ENCODE results near the gene GRK6.

GRK6 gene

DNA sequence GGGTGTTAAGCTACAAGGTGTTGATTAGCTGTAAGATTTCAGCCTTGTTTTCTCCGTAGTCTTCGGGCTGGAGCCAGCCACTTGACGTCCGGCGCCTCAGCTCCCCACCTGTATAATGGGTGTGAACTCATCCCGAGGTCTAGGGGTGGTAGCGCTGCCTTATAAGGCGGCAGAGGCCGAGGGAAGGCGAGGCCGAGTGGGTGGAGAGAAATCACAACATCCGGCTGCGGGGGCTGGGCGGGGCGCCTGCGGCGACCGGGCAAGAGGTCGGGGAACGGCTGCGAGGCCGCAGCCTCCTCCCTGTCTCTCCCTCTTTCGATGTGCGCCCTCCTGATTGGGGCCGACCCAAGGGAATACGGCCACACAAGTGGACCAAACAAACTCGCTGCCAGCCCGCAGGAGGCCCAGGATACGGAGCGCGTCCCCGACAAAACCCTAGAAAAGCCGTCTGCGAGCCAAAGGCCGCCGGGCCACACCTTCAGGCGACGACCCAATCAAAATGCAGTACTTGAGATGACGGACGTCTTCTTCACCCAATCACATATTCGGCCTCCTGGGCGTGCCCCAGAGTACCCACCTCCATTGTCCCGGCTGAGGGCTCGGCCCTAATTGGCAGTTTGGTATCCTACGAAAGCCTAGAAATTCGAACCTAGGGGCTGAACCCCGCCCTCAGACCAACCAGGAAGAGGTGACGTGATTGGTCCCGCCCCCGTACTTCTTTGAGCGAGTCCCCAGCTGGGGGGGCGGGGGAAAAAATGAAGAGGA is 493 bp upstream of the GRK6 start:
- peak; percentile 100 for DNase-seq (ENCODE audit: low read depth in 2 of 2)

DNA sequence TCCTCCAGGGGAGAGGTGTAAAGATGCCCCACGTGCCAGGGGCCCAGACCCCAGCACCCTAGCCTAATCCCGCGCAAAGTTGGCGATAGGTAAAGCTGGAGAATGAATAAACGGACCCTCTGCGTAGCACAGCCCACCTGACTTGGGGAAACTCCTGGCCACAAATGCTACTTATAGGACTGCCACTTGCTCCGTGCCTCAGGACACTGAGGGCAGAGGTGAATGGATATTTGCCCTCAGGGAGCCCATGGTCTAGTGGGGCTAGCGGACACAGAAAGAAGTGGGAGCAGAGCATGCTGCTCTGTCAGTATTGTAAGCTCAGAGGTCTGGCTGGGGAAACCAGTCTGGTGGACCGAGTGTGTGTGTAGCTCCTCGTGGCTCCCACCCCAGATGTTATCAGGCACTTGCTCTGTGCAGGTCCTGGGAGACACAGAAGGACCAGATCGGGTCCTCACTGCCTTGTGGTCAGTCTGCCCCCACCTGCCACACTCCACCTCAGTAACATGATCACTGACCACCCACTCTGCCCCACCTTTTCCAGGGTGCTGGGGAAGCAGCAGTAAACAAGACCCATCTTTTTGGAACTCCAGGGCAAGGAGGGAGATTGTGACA is 841 bp downstream of the GRK6 start:
- DNase-seq (ENCODE audit: low read depth in 2 of 2): no peak

DNA sequence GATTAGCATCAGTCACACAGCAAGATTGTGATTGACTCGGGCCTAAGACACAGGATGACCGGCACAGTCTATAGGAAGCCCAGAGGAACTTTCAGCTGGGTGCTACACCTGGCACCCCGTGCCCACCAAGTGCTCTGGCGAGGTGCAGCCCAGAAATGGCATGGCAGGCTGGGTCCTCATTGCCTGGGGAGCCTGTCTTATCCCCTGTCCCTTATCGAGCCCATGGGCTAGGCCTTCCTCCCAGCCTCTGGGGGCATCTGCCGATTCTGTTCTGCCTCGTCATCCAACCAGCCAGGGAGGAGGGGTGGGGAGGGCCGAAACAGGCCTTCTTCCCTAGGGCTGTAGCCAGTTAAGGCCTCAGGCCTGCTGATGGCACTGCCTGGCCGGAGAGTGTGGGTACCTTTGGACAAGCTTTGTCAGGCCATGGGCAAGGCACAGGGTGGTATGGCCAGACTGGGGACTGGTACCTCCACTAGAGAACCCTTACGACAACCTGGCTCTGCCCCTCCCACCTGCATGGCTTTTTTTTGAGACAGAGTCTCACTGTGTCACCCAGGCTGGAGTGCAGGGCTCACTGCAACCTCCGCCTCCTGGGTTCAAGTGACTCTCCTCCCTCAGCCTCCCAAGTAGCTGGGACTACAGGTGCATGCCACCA is 1.6 kb downstream of the GRK6 start:
- DNase-seq (ENCODE audit: low read depth in 2 of 2): no peak

DNA sequence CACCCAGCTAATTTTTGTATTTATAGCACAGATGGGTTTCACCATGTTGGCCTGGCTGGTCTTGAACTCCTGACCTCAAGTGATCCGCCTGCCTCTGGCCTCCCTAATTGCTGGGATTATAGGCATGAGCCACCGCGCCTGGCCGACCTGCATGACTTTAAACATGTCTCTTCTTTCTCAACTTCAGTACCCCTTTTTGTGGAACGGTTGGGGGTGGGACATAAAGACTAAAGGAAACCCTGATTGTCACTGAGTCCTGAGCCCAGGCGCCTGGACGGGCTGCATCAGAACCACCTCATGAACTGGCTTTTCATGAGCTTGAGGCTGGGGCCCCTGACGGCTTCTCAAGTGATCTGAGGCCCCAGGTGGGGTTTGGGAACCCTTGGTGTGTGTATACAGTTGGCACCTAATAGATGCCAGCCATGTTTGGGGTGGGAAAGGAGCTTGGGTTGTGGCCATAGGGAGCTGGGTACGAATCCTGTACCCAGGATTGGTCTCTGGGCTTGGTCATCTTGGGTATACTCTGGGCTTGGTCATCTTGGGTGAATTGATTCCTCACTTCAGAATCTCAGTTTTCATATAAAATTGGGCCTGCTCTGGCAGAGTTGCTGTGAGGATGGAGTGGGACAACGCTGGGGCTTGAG is 2.2 kb downstream of the GRK6 start:
- no peak for DNase-seq (ENCODE audit: low read depth in 2 of 2)

DNA sequence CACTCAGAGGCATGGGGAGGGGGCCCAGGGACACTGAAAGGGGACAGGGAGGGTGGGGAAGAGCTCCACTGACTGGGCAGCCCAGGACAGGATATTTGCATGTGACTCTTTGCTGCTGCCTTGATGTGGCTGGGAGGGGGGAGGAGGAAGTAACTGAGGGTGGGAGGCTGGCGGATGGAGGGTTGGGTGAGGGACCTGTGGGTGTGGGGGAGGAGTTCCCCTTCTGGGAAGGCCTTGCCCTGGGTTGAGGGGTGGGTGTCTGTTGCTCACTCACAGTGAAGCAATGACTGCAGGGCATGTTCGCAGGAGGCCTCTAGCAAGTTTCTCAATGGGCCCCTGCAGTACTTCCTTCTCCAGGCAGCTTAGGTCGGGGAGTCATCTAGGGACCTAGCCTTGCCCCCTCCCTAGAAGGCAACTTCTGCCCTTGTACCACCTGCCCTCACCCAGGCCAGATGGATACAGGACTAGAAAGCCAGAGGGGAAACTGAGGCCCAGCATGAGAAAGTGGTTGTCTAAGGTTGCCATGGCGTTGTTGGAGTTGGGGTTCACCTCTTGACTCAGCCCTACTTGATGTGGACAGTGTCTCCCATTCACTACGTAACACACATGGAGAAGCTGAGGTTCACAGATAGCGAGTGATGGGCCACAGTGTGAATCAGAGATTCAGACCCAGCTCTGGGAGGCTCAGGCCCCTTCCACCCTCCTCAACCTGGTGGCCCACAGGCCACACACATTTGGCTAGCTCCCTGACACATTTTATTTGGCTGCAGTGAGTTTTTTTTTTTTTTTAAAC is 3.0 kb downstream of the GRK6 start:
- DNase-seq (ENCODE audit: low read depth in 2 of 2): peak; percentile 92

DNA sequence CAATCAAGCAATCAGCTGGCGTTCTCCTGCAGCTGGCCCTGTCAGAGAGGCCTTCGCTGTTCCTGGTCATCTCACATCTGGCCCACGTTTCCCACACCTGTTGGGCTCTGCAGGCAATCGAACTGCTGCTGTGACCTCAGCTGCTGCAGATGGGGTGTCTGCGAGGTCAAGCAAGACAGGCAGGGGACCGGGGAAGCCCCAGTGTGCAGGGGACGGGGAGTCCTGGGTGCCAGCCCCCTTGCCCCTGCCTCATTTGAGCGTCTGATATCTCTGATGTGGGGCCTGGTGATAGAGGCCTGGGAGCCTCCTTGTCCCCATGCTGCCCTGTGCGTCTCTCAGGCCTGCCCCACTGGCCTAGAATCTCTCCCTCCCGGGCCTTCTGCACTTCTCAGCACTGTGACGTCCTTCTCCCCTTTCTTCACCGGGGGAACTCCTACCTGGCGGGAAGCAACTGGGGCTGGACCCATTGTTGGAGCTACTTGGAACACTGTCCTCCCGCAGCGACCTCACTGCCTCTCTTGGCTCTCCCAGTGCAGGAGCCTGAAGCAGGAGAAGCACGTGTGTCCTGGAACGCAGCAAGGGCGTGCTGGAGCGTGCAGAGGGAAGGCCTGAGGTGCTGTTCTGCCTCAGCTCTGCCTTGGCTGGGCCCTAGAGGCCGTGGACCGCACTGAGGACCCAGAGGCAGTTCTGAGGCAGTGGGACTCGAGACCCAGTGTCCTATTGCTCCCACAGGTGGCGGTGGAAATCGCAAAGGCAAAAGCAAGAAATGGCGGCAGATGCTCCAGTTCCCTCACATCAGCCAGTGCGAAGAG is 3.9 kb downstream of the GRK6 start:
- no peak for DNase-seq (ENCODE audit: low read depth in 2 of 2)

DNA sequence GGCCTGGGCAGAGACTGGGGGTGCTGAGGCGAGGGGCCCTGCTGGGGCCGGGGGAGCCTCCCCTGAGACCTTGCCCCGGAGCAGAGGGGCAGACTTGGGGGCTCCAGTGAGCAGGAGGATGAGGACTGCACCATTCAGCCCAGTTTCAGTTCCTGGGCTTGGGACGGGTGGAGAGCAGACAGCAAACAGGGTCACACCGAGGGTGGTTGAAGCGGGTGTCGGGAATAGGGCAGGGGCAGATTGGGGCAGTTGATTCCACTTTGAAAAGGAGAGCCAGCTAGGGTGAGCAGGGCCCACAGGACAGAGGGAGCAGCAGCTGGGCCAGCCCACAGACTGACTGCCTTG is 4.5 kb downstream of the GRK6 start:
- no peak for DNase-seq (ENCODE audit: low read depth in 2 of 2)

DNA sequence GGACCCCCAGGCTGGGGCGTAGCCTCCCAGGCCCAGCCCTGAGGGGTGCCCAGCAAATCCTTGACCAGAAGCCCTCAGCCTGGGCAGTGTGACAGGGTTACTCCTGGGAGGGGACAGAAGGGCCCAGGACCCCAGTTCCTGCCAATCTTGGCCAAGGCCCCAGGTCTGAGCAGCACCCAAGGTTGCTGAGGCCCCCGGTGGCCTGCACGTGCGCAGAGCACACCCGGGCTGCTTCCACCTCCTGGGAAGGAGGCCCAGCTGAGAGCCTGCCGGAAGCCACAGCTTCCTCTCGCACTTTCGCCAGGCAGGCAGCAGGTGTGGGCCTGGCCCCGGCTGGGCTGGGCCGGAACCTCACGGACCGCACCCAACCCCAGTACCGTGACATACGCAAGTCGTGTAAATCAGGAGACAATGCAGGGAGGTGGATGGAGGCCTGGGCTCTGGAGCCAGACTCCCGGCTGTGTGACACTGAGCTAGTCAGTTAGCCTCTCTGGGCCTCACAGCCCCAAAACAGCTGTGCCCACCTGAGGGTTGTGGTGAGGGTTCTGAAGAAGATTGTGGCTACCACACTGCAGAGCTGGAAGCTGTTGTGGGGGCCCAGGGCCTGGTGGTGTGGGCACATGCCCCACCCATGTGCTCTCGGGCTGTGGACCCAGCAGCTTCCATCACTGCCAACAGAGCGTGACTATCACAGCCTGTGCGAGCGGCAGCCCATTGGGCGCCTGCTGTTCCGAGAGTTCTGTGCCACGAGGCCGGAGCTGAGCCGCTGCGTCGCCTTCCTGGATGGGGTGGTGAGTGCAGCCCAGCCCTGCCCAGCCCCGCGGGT is 5.1 kb downstream of the GRK6 start:
- DNase-seq (ENCODE audit: low read depth in 2 of 2): peak; percentile 62 to 80

DNA sequence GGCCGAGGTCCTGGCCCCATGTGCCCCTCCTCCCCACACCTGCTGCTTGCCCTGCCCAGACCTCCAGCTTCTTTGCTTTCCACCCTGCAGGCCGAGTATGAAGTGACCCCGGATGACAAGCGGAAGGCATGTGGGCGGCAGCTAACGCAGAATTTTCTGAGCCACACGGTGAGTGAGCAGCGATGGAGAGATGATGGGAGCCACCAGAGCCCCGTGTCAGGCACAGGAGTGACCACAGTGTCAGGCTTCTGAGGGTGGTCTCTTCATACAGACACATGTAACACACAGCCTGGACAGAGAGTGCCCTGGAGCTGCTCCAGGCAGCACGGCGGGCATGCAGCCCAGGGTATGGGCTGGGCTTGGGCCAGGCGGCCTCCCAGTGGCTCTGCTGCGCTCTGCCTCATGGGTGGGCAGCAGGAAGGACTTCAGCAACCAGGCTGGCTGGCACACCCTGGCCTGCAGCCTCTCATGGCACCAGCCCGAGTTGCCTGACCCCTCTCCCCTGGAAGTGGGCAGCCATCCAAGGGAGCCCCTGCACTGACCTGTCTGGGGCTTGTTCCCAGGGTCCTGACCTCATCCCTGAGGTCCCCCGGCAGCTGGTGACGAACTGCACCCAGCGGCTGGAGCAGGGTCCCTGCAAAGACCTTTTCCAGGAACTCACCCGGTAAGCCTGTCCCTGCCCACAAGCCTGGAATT is 5.8 kb downstream of the GRK6 start:
- no peak for DNase-seq (ENCODE audit: low read depth in 2 of 2)

DNA sequence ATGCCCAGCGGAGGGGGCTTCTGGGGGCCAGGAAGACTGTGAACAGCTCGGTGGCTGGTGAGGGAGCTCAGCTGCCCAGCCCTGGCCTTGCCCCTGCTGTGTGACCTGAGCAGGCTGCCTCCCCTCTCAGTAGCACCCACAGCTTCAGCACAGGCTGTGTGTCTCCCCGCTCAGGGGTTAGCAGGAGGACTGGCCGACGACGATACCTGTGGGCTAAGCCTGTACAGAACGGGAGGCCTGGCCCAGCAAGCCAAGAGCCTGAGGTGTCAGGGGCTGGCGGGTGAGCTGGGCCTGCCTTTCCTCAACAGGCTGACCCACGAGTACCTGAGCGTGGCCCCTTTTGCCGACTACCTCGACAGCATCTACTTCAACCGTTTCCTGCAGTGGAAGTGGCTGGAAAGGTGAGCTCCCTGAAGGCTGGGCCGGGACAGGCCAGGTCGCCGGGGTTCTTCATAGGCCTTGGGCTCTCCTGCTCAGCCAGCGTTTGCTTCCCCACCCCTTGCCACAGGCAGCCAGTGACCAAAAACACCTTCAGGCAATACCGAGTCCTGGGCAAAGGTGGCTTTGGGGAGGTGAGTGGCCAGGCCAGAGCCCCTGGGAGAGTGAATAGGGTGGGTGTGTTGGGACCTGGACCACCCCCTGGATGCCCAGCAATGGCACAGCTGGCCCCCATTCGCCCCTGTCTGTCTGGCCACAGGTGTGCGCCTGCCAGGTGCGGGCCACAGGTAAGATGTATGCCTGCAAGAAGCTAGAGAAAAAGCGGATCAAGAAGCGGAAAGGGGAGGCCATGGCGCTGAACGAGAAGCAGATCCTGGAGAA is 6.6 kb downstream of the GRK6 start:
- DNase-seq (ENCODE audit: low read depth in 2 of 2): no peak

DNA sequence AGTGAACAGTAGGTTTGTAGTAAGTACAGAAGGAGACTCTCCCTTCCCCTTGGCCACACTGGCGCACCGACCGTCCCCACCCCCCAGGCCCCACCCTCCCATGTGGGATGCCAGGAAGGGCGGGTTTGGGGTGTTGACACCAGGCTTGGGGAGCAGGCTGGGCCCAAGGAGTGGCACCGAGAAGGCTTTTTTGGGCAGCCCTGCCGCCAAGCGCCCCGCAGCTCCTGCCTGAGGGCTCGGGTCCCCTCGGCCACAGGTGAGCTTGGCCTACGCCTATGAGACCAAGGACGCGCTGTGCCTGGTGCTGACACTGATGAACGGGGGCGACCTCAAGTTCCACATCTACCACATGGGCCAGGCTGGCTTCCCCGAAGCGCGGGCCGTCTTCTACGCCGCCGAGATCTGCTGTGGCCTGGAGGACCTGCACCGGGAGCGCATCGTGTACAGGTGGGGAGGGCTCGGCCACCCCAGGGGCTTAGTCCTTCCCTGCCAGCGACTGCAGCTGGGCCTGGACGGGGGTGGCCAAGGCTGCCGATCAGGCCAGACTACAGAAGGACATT is 7.3 kb downstream of the GRK6 start:
- no peak for DNase-seq (ENCODE audit: low read depth in 2 of 2)

DNA sequence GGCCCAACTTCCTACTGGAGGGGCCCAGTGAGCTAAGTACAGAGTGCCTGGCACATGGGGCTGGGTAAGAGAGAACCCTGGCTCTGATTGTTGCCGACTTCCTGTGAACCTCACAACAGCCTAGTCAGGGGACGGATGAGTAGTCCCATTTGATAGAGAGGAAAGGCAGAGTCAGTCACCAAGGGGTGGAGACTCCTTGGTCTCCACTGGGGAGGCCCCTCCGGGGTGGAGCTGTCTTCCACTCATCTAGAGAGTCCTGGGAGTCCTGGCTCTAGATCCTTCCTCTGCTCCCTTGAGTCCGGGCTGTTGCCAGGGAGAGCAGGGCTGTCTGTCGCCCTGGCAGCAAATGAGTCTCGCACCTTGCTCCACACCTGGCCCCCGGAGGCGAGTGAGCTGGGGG is 8.0 kb downstream of the GRK6 start:
- DNase-seq (ENCODE audit: low read depth in 2 of 2): peak in 1 of 2 donors; percentile 68

DNA sequence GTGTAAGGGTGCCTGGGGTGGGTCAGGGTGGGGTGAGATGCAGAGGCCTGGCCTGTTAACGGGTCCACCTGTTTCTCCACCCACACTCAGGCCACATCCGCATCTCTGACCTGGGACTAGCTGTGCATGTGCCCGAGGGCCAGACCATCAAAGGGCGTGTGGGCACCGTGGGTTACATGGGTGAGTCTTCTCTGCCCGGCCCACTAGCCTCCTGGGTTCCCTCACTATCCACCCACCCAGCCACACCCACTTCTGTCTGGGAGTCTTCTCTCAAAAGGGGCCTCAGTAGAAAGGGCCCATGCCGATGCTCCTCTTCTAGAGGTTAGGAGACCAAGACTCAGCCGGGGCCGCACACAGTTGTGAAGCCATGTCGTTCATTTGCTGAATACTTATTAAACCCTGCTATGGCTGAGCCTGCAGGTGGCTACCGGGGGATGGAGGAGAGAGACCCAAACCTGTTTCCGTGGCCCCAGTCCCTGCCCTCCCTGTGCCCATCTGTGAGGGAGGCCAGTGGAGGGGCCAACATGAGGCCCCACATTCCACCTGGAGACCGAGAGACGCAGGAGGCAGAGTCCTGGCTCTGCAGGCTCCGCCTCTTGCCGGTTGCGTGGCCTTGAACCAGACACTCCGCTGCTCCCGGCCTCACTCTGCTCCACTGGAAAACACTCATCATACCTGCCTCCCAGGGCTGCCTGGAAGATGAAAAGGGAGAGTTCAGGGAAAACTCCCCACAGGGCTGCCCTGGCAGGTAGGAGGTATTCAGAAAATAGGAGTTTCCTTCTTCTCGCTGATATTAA is 8.7 kb downstream of the GRK6 start:
- DNase-seq (ENCODE audit: low read depth in 2 of 2): no peak

DNA sequence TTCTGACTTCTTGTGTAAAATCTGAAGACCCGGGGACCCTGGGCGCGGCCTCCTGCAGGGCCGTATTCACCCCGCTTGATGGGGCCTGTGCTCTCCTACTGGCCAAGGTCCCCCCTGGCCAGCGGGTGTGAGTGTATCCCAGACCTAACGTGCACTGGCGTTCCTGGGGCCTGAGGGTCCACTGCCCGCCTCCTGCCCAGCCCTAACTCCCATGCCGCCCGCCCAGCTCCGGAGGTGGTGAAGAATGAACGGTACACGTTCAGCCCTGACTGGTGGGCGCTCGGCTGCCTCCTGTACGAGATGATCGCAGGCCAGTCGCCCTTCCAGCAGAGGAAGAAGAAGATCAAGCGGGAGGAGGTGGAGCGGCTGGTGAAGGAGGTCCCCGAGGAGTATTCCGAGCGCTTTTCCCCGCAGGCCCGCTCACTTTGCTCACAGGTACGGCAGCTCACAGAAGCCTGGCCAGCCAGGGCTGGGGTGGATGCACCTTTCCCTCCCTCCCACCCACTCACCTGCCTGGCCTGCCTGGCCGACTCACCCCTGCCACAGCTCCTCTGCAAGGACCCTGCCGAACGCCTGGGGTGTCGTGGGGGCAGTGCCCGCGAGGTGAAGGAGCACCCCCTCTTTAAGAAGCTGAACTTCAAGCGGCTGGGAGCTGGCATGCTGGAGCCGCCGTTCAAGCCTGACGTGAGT is 9.5 kb downstream of the GRK6 start:
- no peak for DNase-seq (ENCODE audit: low read depth in 2 of 2)

DNA sequence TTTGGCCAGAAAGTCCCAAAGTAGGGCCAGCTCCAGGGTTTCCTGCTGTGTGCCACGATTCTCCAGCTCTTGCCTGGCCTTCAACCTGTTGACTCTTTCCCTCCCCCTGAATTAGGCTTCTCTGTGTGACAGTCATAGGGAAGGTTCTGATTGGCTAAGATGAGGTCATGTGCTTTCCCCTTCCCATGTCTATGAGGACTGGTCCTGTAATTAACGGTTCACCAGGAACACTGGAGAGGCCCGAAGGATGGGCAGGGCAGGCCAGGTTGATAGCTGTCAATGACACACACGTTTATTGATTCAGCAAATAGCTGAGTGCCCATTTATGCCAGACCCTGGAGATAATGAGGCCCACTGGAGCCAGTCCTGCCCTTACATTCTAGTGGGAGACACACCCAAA is 11.1 kb downstream of the GRK6 start:
- DNase-seq (ENCODE audit: low read depth in 2 of 2): no peak

DNA sequence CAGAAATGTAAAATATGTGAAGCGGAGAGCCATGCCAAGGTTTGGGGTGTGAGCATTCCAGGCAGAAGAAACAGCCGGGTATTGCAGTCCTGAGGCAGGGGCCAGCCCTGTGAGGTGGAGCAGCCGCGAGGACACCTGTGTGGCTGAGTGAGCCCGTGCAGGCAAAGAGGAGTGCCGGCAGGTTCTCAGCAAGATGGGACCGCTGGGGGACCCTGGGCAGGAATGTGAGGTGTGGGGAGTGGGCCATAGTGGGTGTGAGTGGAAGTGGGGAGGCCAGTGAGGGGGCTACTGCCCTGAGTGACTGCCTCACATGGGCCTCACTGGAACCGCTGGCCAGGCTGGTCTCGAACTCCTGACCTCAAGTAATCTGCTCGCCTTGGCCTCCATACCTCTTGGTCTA is 12.0 kb downstream of the GRK6 start:
- no peak for DNase-seq (ENCODE audit: low read depth in 2 of 2)

DNA sequence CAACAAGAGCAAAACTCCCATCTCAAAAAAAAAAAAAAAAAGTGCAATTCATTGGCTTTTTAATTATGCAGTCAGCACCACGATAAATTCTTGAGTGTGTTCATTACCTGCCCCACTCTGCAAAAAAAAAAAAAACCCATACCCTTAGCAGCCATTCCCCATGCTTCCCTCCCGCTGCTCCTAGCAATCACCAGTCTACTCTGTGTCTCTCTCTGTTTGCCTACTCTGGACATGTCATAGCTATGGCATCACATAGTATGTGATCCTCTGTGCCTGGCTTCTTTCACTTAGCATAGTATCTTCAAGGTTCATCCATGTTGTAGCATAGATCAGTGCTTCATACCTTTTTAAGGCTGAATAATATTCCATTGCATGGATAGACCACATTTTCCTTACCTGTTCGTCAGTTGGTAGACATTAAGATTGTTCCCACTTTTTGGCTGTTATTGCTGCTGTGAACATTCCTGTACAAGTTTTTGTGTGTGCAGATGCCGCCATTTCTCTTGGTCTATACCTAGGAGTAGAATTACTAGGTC is 13.1 kb downstream of the GRK6 start:
- DNase-seq (ENCODE audit: low read depth in 2 of 2): no peak
